Progenitor cell of endocrine pancreas (in vitro differentiated cells): Measurements from ENCODE around the gene POR. TPM values are rescaled to one million over a fixed set of nuclear protein-coding genes. Genes with fewer than 3 reads are reported as not detected.
"Not testable (repeated sequence)": the region's sequence is repeated elsewhere in the genome, so short reads cannot be mapped to it uniquely, and the experiment has no call there.

Experiments used
- DNase-seq: peaks from one replicate; pipeline ENCODE4 v3.0.0; 2021; ENCODE audit warnings: low spot score; ENCODE audit not compliant: unreplicated experiment
- H3K27ac Mint-ChIP-seq: 2 replicates; pipeline ENCODE4 v1.8.0; 2021; ENCODE audit warnings: mild to moderate bottlenecking, moderate library complexity, mixed read lengths
- H3K27me3 Mint-ChIP-seq: 2 replicates; pipeline ENCODE4 v1.8.0; 2021; ENCODE audit warnings: mixed read lengths
- H3K36me3 Mint-ChIP-seq: 2 replicates; pipeline ENCODE4 v1.8.0; 2022; ENCODE audit warnings: mixed read lengths; ENCODE audit not compliant: insufficient read depth
- H3K4me1 Mint-ChIP-seq: 2 replicates; pipeline ENCODE4 v1.8.0; 2021; ENCODE audit warnings: low read depth, mixed read lengths
- H3K4me3 Mint-ChIP-seq: 2 replicates; pipeline ENCODE4 v1.8.0; 2021; ENCODE audit warnings: low read depth, mild to moderate bottlenecking, moderate library complexity, mixed read lengths
- H3K9me3 Mint-ChIP-seq: 2 replicates; pipeline ENCODE4 v1.8.0; 2021; ENCODE audit warnings: low read depth, mixed read lengths
- total RNA-seq: library from RNA; stranded (reverse); gene quantifications from 2 replicates; pipeline ENCODE4 v1.2.1, GENCODE V29; 2021
- TF ChIP-seq, protein P1 (sequence below): fragments of 200-600 bp; sonication (generic); IDR thresholded peaks from one replicate; pipeline ENCODE4 v1.5.0; 2021; ENCODE audit warnings: antibody characterized with exemption, mild to moderate bottlenecking; ENCODE audit not compliant: unreplicated experiment

Gene POR
- total RNA-seq, 1 donor from 2014 or later = 87.2 TPM

GRCh38 chr7:75888464-75889222 is 26.3 kb upstream of the POR start:
- Mint-ChIP-seq H3K27me3 (no peaks in the 10 kb centered on the region), H3K27ac (no peak overlapping the region), H3K4me1 (no peaks in the 10 kb centered on the region), H3K36me3 (peaks cover 13% of the 10 kb centered on the region), H3K9me3 (no peaks in the 10 kb centered on the region), H3K4me3 (no peak overlapping the region)
- DNase-seq = no peak
- TF ChIP-seq, protein P1, sequence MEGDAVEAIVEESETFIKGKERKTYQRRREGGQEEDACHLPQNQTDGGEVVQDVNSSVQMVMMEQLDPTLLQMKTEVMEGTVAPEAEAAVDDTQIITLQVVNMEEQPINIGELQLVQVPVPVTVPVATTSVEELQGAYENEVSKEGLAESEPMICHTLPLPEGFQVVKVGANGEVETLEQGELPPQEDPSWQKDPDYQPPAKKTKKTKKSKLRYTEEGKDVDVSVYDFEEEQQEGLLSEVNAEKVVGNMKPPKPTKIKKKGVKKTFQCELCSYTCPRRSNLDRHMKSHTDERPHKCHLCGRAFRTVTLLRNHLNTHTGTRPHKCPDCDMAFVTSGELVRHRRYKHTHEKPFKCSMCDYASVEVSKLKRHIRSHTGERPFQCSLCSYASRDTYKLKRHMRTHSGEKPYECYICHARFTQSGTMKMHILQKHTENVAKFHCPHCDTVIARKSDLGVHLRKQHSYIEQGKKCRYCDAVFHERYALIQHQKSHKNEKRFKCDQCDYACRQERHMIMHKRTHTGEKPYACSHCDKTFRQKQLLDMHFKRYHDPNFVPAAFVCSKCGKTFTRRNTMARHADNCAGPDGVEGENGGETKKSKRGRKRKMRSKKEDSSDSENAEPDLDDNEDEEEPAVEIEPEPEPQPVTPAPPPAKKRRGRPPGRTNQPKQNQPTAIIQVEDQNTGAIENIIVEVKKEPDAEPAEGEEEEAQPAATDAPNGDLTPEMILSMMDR = no peak

DNA sequence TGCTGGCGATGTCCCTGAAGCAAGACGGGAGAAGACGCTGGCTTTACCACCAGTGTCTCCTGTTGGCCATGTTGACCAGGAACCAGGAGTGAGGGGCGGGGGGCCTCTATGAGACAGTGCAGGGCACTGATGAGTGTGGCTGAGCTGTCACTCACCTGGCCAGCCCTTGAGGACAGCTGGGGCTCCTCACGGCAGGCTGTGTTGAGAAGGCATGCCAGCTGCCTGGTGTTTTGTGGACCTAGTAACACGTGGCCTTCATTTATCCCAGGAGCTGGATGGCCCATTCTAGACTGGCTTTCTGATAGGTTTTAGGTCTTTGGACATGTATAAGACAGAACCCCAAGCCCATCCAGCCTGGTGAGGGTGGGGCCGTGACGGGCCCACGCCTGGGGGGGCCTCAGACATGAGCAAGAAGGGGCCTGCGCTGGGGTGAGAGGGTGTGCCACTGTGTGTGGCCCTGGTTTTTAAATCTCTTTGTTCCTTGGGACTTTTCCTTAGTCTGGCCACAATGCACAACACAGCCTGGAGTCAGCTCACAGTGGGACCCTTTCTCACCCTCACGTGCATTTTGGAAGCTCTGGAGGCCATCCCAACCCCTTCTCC is 25.6 kb upstream of the POR start:
- no peaks in the 10 kb centered on the region for H3K9me3 Mint-ChIP-seq
- H3K27ac Mint-ChIP-seq = no peak overlapping the region
- H3K4me1 Mint-ChIP-seq = no peaks in the 10 kb centered on the region
- no peak for DNase-seq
- no peaks in the 10 kb centered on the region for H3K27me3 Mint-ChIP-seq
- H3K36me3 Mint-ChIP-seq = peaks cover 13% of the 10 kb centered on the region
- TF ChIP-seq, protein P1 = no peak
- H3K4me3 Mint-ChIP-seq = no peak overlapping the region

DNA sequence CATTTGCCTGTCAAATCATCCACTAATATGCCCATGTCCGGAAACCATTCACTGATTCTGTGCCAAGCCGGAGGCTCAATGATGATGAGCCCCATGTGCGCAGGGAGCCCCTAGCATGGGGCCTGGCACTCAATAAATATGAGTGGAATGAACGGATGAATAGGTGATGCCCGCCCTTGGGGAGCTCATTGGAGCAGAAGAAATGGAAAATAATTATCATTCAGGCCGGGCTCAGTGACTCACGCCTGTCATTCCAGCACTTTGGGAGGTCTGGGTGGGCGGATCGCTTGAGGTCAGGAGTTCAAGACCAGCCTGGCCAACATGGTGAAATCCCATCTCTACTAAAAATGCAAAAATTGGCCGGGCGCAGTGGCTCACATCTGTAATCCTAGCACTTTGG is 25.1 kb upstream of the POR start:
- no peaks in the 10 kb centered on the region for H3K4me1 Mint-ChIP-seq
- no peaks in the 10 kb centered on the region for H3K9me3 Mint-ChIP-seq
- DNase-seq = no peak
- H3K36me3 Mint-ChIP-seq = peaks cover 10% of the 10 kb centered on the region
- H3K27ac Mint-ChIP-seq = no peak overlapping the region
- TF ChIP-seq, protein P1 = no peak
- no peaks in the 10 kb centered on the region for H3K27me3 Mint-ChIP-seq
- no peak overlapping the region for H3K4me3 Mint-ChIP-seq

- not testable (repeated sequence) for H3K4me3 Mint-ChIP-seq, H3K27me3 Mint-ChIP-seq, H3K9me3 Mint-ChIP-seq, H3K27ac Mint-ChIP-seq, DNase-seq, H3K4me1 Mint-ChIP-seq, H3K36me3 Mint-ChIP-seq
Measured at GRCh38 chr7:75891237-75891636, 23.7 kb upstream of the POR start.

- TF ChIP-seq, protein P1 = no peak
- Mint-ChIP-seq H3K4me3 (no peak overlapping the region), H3K4me1 (no peaks in the 10 kb centered on the region), H3K36me3 (peaks cover 10% of the 10 kb centered on the region), H3K27ac (no peak overlapping the region), H3K9me3 (no peaks in the 10 kb centered on the region), H3K27me3 (no peaks in the 10 kb centered on the region)
- no peak for DNase-seq
Measured at GRCh38 chr7:75891815-75892411, 23.0 kb upstream of the POR start.
